GM19328 (cell line): ENCODE measurements around the gene SRD5A3.
"Not testable (repeated sequence)": the region's sequence is repeated elsewhere in the genome, so short reads cannot be mapped to it uniquely, and the experiment has no call there.

Source experiments
- ATAC-seq: cut with Tn5 transposase; IDR thresholded peaks from one replicate; pipeline ENCODE4 v1.9.1; 2021; ENCODE audit warnings: mild to moderate bottlenecking, moderate library complexity; ENCODE audit not compliant: unreplicated experiment

SRD5A3 gene

DNA sequence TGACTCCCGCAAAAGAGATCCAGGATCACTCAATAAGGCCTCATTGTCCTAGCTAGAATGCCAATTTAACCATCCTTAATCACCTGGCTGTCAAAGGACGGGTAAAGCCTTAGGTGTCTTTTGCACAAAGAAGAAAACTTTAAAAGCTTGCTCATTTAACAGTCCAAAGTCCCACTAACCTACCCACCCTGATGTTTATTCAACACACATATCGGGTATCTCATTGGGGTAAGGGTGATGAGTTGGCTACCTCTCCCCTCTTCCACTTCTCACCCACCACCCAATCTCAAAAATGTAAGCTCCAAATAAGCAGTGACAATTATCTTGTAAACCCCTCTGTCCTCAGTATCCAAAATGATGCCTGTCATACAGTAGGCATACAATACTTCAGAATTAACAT lies 988 bp upstream of the SRD5A3 start:
- ATAC-seq: no peak

DNA sequence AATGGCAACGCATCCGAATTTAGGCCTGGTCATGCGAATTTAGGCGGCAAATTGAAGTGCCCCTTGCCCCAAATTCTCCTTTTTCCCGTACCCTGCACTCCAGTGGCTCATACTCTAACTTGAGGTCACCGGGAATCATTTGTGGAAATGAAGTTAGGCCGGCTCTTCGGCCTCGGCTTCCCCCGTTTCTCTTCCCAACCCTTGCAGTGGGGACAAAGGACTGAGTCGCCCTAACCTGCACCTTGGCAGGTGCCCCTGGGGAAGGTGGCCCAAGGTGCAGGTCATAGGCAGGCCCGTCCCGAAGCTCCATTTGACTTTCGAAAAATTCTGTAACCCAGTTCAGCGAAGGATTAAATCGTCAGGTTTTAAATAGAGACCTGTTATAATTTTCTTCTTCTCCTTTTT lies 811 bp downstream of the SRD5A3 start:
- ATAC-seq: no peak

DNA sequence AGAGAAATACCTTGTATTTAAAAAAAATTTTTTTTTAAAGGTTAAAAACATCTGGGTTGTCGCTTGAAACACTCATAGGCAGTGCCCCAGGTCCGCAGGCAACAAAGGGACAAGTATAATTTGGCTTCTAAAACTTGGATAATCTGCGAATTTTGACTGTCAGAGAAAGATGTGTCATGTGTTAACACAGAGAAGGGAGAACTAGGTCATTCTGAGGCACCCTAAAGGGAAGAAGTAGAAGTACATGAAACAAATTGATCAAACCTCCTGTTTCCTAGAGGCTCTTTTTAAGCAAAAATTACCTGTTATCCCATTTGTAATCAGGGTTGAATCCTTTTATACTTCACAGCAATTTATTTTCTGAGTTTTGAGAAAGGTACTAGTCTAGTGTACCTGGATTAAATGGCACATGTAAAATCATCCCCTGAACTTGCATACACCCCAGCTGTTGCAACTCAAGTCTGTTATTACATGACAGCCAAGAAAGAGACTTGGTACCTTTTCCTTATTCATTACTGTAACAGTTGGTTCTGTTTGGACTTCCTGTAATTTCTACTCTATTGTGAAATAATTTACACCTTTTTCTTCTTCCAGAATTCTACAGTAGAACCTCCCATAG lies 1.7 kb downstream of the SRD5A3 start:
- no peak for ATAC-seq

DNA sequence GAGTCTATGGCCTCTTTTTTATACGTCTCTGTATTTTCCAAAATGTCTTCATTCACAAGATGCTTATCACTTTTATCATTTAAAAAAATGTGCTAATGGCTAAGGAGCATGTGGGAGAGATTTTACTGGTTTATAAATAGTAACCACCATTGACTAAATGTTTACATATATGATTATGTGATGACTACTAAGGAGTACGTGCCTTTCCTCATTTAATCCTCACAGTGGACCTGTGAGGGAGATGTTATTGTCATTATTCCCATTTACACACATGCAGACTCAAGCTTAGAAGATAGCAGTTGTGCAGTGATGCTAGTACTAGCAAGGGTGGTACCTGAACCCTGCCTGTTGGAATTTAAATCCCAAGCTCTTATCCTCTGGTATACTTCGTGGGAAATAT lies 2.4 kb downstream of the SRD5A3 start:
- no peak for ATAC-seq

DNA sequence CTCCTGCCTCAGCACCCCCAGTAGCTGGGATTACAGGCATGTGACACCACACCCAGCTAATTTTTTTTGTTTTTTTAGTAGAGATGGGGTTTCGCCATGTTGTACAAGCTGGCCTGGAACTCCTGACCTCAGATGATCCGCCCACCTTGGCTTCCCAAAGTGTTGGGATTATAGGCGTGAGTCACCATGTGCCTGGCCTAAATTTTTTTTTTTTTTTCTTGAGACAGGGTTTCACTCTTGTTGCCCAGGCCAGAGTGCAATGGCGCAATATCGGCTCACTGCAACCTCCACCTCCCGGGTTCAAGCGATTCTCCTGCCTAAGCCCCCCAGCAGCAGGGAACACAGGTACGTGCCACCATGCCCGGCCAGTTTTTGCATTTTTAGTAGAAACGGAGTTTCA lies 4.8 kb downstream of the SRD5A3 start:
- not testable (repeated sequence) for ATAC-seq

DNA sequence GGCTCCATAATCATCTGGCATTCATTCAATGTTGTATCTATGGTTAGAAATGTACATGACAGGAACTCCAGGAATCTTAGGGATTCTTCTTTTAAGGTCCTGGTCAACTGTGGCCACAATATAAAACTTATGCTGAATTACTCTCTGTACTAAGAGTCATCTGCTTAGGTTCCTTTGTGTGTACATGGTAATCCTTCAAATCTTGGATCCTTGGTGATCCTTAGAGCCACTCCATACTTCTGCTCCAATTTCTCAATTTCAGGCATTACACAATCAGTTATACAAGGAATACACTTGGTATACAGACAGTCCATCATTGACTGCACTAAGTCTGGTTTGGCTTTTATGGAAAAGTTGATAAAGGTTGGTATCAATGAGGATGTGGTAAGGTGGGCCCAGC lies 5.8 kb downstream of the SRD5A3 start:
- ATAC-seq: no peak

DNA sequence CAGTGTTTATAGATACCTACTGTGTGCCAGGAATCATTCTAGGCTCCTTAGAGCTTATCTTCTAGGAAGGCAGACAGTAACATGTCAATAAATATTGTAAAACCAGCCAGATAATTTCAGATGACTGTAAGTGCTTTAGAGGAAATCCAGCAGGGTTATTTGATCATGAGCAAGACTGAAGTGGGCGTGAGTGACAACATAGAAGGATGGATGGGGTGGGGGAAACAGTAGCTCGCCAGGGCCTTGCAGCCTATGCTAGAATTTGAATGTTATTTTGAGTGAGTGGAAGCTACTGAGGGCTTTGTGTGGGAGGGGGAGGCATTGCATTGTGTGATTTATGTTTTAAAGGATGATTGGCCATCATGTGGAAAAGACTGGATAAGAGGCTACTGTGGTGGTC lies 6.7 kb downstream of the SRD5A3 start:
- ATAC-seq: no peak

DNA sequence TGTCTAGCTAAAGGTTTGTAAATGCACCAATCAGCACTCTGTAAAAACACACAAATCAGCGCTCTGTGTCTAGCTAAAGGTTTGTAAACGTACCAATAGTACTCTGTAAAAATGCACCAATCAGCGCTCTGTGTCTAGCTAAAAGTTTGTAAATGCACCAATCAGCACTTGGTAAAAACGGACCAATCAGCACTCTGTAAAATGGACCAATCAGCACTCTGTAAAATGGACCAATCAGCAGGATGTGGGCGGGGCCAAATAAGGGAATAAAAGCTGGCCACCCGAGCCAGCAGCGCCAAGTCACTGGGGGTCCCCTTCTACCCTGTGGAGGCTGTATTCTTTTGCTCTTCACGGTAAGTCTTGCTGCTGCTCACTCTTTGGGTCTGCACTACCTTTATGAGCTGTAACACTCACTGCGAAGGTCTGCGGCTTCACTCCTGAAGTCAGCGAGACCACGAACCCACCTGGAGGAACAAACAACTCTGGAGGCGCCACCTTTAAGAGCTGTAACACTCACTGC lies 7.2 kb downstream of the SRD5A3 start:
- not testable (repeated sequence) for ATAC-seq

DNA sequence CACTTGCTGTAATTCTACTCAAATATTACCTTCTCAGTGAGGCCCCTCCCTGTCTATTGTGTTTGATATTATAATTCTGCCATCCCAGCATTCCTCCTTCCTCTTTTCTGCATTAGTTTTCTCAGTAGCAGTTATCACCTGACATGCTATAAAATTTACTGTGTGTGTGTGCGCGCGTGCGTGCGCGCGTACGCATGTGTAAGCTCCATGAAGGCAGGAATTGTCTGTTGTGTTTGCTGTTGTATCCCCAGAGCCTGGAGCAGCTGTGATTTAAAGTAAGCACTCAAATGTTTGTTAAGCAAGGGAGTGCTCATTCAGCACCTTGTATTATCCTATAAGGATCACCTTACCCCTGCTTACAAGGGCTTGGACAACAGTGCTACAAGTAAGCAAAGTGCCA lies 8.6 kb downstream of the SRD5A3 start:
- ATAC-seq: no peak

DNA sequence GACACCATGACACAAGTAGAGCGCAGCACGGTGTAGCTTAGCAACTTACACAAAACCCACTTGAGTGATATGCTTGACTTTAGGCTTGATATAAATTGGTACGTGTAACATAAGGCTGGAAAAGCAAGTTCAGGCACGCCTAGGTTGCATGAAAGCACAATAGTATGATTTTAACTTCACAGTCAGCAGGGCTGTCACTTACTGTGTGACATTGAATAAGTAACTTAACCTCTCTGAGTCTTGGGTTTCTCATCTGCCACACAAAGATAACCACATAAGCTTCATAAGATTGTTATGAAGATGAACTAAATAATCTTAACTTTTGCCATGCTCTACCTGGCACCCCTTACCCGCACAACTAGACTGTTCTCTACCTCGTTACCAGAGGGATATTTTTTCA lies 9.5 kb downstream of the SRD5A3 start:
- ATAC-seq: no peak

DNA sequence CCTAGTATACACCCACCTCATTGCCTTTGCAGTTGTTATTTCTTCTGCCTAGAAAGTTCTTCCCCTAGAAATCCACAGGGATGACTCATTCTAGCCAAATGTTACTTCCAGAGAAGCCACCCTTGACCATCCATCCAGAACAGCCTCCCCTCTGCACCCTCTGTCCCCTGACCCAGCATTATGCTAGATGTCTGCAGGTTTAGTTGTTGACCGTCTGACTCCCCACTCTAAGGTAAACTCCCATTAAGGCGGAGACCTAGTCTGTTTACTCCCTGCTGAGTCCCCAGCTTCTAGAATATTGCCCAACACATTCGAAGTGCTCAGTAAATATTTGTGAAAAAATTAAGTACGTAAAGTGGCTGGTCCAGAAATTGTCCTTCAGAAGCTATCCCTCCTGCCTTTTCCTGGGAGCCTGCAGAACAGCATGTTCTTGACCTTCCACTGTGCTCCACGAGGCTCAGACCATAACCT lies 11.0 kb downstream of the SRD5A3 start:
- ATAC-seq: no peak

DNA sequence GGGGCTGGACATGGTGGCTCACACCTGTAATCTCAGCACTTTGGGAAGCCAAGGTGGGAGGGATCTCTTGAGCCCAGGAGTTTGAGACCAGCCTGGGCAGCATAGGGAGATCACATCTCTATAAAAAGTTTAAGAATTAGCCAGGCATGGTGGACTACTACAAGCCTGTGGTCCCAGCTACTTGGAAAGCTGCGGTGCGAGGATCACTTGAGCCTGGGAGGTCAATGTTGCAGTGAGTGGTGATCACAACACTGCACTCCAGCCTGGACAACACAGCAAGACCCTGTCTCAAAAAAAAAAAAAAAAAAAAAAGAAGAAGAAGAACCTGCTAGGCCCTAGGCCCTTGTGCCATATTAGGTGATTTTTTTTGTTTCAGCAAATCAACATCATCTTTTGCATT lies 12.2 kb downstream of the SRD5A3 start:
- no peak for ATAC-seq

DNA sequence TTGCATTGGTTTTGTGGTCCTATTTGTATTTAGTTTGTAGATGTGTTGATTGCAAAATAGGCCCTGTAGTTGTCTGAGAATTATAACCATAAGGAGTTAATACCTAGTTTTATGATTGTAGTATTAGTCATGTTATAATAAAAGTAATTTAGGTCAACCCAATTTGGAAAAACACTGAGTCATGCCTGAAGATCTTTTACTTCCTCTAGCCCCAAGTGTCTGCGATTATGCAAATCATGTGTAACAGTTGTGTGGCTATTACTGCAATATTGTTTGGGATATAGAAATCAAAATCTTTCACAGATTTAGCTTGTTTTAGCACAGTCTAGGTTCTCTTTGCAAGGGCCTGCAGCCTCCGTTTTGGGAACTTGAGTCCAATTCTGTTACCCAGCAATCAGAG lies 12.6 kb downstream of the SRD5A3 start:
- ATAC-seq: peak; percentile 83

DNA sequence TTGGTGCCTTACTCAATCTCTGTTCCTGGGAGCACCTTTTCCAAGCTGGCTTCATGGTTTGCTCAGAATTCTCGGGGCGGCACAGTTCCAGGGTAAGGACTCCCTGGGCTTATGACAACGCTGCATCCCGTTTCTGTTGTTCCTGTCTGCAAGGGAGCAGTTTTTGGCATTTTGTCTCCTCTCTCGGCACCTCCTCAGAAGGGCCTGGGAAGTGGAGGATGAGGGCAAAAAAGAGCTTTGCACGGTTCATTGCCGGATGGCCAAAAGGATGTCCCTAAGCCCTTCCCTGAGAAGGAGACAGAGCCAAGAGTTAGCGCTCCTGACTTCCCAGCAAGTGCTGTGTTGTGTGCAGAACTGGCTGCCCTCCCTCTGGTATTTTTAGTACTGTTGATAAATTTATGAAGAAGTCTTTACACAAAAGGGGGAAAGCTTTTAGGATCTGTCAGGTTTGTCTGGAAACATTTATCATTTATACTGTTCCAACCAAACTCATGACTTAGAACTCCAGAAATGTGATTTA lies 13.4 kb downstream of the SRD5A3 start:
- no peak for ATAC-seq

DNA sequence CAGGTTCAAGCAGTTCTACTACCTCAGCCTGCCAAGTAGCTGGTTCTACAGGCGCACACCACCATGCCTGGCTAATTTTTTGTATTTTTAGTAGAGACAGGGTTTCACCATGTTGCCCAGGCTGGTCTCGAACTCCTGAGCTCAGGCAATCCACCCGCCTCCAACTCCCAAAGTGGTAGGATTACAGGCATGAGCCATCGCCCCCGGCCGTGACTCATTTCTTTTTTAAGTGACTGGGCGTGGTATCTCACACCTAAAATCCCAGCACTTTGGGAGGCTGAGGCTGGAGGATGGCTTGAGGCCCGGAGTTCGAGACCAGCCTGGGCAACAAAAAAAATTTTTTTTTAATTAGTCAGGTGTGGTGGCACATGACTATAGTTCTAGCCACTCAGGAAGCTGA lies 16.9 kb downstream of the SRD5A3 start:
- not testable (repeated sequence) for ATAC-seq

DNA sequence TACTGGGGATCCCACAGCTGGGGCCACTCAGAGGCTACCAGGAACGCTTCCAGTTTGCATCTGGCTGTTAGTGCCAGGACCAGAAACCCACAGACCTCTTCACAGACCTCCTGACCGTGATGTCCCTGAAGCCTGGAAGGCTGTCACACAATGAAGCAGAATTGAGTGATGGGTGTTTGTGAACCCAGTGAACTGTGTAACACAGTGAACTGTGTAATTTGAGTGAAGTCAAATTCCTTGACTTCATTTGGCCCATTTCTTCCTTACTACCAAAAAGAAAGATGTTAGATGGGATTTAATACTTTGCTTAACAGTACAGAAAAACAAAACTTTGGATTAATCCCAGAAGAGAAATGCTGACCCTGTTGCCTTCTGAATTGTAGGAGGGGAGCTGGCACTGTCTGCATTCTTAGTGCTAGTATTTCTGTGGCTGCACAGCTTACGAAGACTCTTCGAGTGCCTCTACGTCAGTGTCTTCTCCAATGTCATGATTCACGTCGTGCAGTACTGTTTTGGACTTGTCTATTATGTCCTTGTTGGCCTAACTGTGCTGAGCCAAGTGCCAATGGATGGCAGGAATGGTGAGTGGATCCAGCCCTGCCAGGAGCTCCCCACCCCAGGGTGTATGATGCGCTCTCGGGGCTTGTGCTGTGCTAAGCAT lies 17.8 kb downstream of the SRD5A3 start:
- ATAC-seq: no peak

DNA sequence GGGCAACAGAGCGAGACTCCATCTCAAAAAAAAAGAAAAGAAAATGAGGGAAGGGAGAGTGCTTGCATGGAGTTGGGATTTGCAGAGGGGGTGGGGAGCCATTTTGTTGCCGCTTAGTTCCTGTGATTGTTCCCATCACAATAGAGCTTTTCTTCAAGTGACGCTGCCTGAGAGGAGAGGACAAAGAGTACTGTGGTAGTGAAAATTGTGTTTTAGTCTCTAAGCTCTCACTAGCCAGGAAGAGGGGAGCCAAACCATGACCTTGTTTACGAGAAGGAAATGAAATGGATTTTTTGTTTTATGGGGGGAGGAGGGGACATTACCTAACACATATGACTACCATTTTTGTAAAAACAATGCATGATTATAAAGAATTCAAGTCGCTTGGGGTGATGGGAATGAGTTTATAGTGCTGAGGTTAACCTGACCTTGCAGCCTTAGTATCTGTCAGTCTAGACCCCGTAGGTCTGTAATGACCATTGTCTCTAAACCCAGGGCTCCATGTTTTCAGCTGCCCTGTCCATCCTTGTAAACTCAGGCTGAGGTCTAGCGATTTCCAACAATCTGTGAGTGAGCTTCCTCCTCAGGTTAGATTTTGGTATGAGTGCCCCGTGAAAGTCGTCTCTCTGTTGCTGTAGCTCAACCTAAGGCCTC lies 18.8 kb downstream of the SRD5A3 start:
- no peak for ATAC-seq

DNA sequence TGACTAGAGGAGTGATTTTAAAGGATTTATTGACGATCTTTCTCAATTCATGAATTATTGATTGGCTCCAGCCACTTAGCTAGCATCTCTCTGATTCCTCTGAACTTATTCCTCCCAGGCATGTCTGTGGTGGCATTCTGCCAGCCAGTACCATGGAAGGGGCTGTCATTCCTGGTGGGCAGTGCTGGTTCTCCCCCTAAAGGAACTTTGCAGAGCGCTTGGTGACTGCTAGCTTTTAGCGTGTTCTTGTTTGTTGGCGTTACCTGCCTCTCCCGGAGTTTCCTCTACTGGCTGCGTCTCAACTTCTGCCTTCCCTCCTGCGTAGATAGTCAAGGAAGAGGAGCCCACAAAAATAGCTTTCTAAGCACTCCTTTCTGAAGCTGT lies 19.3 kb downstream of the SRD5A3 start:
- ATAC-seq: no peak

DNA sequence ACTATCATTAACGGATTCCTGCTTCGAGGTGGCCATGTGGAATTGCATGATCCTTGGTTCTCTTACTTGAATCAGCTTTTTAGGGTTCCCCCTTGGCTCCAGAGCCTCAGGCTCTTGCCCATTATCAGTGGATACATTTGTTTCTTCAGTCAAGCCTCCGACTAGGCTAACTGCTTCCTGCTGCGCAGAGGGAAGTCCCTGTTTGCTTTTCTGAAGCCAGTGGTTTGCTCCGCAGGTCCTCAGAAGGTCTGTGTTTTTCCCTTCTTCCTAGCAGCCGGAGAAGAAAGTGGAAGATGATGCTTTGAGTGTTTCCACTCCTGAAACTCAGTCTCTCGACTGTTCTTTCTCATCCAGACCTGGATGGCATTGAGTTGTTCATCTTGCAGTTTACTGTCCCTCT lies 20.6 kb downstream of the SRD5A3 start:
- no peak for ATAC-seq

DNA sequence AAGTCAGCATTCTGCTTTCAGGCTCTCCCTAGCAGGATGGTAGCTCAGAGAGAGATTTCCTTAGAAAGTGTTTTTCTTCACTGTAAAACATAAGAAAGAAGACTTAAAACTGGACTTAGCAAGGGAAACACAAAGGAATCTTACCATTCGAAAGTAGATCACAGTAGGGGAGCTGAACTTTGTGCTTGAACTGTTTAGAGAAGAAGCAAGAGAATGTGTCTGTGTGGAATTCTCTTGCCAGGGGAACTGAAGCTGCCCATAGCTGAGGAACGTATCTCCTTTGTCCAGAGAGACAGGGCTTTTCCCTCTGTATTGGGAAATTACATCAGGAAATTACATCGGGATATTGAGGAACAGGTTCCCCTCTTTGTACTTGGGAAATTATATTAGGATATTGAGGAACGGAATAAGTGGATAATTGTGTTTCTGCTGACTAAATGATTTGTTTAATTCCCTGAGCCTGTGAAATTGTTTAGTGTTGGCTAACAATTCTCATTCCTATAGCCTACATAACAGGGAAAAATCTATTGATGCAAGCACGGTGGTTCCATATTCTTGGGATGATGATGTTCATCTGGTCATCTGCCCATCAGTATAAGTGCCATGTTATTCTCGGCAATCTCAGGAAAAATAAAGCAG lies 21.2 kb downstream of the SRD5A3 start:
- no peak for ATAC-seq

DNA sequence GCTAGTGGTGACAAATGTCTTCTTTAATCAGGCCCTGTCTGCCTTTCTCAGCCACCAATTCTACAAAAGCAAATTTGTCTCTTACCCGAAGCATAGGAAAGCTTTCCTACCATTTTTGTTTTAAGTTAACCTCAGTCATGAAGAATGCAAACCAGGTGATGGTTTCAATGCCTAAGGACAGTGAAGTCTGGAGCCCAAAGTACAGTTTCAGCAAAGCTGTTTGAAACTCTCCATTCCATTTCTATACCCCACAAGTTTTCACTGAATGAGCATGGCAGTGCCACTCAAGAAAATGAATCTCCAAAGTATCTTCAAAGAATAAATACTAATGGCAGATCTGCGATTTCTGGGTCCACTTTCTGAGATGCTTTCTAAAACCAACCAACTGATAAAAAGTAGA lies 23.9 kb downstream of the SRD5A3 start:
- no peak for ATAC-seq
